ENCODE results near the gene TUBA1C.

TUBA1C gene

DNA sequence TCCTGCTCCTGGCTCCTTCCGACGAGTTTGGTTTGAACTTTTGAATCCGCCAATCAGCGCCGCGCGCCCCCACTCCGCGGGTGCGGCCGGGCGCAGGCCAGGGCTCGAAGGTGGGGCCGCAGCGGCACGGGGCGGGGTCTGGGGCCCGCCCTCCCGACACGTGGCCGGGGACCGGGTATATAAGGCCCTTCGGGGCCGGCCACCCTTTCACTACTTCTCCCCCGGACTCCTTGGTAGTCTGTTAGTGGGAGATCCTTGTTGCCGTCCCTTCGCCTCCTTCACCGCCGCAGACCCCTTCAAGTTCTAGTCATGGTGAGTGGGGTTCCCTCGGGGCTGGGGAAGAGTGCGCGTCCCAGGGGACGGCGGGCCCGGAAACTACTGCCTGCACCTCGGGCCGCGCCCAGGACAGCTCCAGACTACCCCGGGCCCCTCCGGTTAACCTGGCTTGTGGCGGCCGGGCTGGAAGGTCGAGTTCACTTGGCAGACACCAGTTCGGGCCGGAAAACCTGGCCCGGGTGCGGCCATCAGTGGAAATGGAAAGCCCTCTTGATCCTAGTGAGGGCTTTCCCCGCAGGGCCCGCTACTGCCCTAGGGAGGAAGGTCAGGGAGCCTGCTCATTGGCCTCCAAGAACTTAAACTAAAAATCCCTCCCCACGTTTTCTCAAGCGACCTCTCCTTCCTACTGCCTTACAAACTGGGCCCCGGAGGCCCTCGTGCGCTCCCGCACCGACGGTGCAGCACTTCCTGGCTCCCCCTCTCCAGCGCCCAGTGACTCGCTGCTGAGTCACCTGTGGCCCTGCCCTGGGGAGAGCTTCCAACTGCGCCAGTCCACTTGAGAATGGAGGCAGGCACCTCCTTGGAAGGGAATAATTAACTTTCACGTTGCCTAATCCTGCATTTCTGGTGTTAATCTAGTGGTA lies at the start of gene TUBA1C:
TUBA1C (plus strand) TSS at position 210 of the 920 bp plus-strand sequence; CDS start at position 310, 100 bp downstream.
- DNase-seq (ENCODE audit: insufficient read length, low spot score): peak; percentile 90
- FAIRE-seq: no peak
- no peak for TF ChIP-seq CTCF (IDR thresholded peaks at IDR 0.05; ENCODE audit: insufficient read depth, missing control alignments)

DNA sequence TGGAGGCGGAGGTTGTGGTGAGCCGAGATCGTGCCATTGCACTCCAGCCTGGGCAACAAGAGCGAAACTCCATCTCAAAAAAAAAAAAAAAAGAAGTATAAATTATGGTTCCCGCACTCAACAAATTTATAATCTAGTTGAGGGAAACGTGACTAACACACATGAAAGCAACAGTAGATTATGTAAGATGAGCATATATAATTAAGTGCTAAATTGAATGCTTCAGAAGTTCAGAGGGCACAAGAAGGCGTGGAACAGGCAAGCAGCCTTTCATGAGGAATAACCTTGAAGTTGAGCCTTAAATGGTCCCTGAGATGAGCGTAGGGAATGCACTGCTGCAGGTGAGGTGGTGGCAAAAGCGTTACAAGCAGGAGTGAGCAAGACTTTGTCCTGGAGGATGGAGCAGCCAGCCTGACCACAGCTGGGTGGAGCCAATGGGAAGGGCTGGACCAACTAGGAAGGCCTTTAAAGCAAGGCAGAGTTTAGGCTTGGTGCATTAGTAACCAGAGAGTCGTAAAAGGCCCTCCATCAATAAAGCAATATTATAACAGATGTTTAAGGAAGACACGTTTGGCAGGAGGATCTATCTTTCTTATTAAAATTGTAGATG lies 45.4 kb upstream of the TUBA1C start:
- DNase-seq (ENCODE audit: insufficient read length, low spot score) (no peak), FAIRE-seq (no peak)
- TF ChIP-seq CTCF (IDR thresholded peaks at IDR 0.05; ENCODE audit: insufficient read depth, missing control alignments): no peak

DNA sequence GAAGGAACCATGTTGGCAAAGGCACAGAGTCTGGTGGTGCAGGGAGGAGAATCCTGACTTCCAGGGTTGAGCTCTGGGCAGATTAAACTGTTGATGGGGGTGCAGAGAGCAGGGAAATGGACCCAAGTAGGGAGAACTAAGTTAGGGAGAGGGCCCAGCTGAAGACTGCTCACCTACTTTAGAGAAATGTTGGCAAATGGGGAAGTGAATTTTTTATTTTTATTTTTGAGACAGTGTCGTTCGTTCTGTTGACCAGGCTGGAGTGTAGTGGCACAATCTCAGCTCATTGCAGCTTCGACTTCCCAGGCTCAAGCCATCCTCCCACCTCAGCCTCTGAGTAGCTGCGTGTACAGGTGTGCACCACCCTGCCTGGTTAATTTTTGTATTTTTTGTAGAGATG lies 43.9 kb upstream of the TUBA1C start:
- TF ChIP-seq CTCF (IDR thresholded peaks at IDR 0.05; ENCODE audit: insufficient read depth, missing control alignments): no peak
- FAIRE-seq: no peak
- no peak for DNase-seq (ENCODE audit: insufficient read length, low spot score)

- no peak for TF ChIP-seq CTCF (IDR thresholded peaks at IDR 0.05; ENCODE audit: insufficient read depth, missing control alignments)
- no peak for FAIRE-seq
Measured at GRCh38 chr12:49223122-49223521, 41.8 kb upstream of the TUBA1C start.

DNA sequence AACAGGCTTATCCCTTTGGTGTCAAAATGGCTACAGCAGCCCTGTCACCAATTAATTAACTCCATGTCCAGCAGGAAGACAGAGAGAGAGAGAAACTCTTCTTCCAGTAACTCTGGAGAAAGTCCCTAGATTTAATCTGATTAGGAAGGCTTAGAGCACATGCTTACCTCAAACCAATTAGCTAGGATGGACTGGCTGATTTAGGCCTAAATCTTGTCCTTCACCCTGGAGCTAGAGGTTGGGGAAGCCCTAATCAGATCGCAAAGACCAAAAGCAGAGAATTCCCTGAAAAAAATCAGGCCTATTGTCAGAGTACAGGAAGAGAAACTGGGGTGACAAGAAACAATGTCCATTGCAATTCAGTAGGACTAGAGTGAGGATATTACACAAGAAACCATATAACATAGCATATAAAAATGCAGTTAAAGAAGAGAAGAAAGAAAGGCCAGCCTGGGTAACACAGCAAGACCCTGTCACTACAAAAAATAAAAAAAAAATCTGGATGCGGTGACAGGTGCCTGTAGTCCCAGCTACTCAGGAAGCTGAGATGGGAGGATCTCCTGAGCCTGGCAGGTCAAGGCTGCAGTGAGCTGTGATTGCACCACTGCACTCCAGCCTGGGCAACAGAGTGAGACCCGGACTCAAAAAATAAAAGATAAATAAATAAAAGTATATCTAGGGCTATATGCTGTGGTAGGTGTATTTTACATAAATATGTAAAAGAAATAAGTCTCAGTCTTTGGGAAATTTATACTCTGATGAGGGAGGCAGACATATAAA lies 41.1 kb upstream of the TUBA1C start:
- FAIRE-seq (peak; percentile 74), DNase-seq (ENCODE audit: insufficient read length, low spot score) (no peak)
- no peak for TF ChIP-seq CTCF (IDR thresholded peaks at IDR 0.05; ENCODE audit: insufficient read depth, missing control alignments)

More at GRCh38 chr12:49223122-49223521, 41.8 kb upstream of the TUBA1C start:
- DNase-seq (ENCODE audit: insufficient read length, low spot score): no peak

DNA sequence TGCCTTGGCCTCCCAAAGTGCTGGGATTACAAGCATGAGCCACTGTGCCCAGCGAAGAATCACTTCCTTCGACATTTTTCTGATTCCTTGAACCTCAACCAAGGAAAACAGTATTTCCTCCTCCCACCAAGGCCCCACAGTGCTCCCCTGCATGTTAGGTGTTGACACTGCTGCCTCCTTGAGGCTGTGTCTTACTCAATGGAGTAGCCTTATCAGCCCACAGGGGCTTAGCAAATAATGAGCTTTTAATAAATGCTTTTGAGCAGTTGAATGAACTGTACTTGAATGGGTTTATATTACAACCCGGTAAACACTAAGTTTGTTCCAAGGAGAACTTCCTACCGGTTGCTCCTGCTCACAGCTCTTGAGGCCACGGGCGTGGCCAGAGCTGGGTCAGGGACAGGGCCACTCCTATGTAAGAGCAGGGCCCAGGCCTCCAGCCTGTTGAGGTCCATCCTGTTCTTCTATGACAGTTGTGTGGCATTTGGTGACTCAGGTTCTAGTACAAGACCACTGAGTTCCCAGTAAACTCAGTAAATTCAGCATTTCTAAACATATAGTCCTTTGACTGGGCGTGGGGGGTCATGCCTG lies 39.2 kb upstream of the TUBA1C start:
- TF ChIP-seq CTCF (IDR thresholded peaks at IDR 0.05; ENCODE audit: insufficient read depth, missing control alignments): peak; percentile 55
- DNase-seq (ENCODE audit: insufficient read length, low spot score) (no peak), FAIRE-seq (no peak)
